Gastroesophageal sphincter (tissue), 3 donors: ENCODE results near the gene SLC35A2.

Experiments
- EP300 ChIP-seq: sonication (generic); formaldehyde crosslinking; IDR thresholded peaks from one replicate; pipeline ENCODE4 v1.6.1; 2017; ENCODE audit warnings: antibody characterized with exemption, mild to moderate bottlenecking
- POLR2A ChIP-seq, 2 donors: fragments of 450-650 bp; IDR thresholded peaks; one replicate each; pipeline ENCODE4 v1.6.1; 2017; ENCODE audit warnings: antibody characterized with exemption in 2 of 2, mild to moderate bottlenecking in 2 of 2, moderate library complexity in 1 of 2
- POLR2AphosphoS5 ChIP-seq: sonication (generic); formaldehyde crosslinking; IDR thresholded peaks from one replicate; pipeline ENCODE4 v1.6.1; 2017; ENCODE audit warnings: antibody characterized with exemption
- TF ChIP-seq, protein P1 (sequence below), 4 experiments: fragments of 200-600 bp in 2 of 4; fragments of 450-650 bp in 2 of 4; sonication (generic) in 1 of 4; IDR thresholded peaks; one replicate each; pipeline ENCODE4 v1.5.1; 2017 to 2019; ENCODE audit warnings: antibody characterized with exemption in 4 of 4, mild to moderate bottlenecking in 2 of 4, moderate library complexity in 2 of 4

GRCh38 chrX:48919360-48919841 lies 8.0 kb upstream of the SLC35A2 start:
- no peak for TF ChIP-seq POLR2AphosphoS5
- TF ChIP-seq, protein P1, sequence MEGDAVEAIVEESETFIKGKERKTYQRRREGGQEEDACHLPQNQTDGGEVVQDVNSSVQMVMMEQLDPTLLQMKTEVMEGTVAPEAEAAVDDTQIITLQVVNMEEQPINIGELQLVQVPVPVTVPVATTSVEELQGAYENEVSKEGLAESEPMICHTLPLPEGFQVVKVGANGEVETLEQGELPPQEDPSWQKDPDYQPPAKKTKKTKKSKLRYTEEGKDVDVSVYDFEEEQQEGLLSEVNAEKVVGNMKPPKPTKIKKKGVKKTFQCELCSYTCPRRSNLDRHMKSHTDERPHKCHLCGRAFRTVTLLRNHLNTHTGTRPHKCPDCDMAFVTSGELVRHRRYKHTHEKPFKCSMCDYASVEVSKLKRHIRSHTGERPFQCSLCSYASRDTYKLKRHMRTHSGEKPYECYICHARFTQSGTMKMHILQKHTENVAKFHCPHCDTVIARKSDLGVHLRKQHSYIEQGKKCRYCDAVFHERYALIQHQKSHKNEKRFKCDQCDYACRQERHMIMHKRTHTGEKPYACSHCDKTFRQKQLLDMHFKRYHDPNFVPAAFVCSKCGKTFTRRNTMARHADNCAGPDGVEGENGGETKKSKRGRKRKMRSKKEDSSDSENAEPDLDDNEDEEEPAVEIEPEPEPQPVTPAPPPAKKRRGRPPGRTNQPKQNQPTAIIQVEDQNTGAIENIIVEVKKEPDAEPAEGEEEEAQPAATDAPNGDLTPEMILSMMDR (IDR thresholded peaks at IDR 0.05), result no peak
- TF ChIP-seq POLR2A (IDR thresholded peaks at IDR 0.05), result no peak
- TF ChIP-seq EP300, result no peak
